ENCODE data around the gene PIGN. TPM values are rescaled to one million over a fixed set of nuclear protein-coding genes. Genes with fewer than 3 reads are reported as not detected.
"Not testable (repeated sequence)": the region's sequence is repeated elsewhere in the genome, so short reads cannot be mapped to it uniquely, and the experiment has no call there.

Gene PIGN
- total RNA-seq, 4 donors from 2014 or later = 10.6 to 16.9 (median 12.4) TPM

DNA sequence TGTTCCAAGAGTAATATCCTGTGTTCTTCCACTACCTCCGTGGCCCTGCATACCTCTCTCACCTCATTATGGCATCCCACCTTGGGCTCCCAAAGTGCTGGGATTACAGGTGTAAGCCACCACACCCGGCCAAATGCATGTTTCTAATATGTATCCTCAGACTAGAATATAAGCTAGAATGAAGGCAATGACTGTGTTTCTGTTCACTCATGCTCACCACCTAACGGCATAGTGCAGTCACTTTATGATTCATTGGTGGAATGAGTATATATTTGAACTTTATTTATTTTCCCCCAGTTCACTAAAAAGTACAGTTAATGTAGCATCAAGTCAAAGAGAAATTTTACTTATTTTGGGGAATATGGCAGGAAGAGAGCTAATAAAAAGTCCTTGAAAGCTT lies 11.3 kb downstream of the PIGN start:
- H3K9me3 ChIP-seq = no peaks in the 10 kb centered on the region
- H3K27me3 ChIP-seq = no peaks in the 10 kb centered on the region
- H3K4me3 ChIP-seq = no peak overlapping the region
- intact Hi-C loops (cut with DNase I) = no loop called here
- DNase-seq (ENCODE audit: extremely low spot score) = no peak
- 88% methylated on average over 3 of the region's 3 CpGs for WGBS
- TF ChIP-seq POLR2A (IDR thresholded peaks at IDR 0.05; ENCODE audit: low read depth) = no peak
- no peak for TF ChIP-seq EP300 (IDR thresholded peaks at IDR 0.05)
- no peak for TF ChIP-seq POLR2AphosphoS5 (IDR thresholded peaks at IDR 0.05)
- H3K27ac ChIP-seq (replicated peaks in 1 of 4) = no peak overlapping the region
- no peaks in the 10 kb centered on the region for H3K36me3 ChIP-seq
- H3K4me1 ChIP-seq = no peaks in the 10 kb centered on the region

DNA sequence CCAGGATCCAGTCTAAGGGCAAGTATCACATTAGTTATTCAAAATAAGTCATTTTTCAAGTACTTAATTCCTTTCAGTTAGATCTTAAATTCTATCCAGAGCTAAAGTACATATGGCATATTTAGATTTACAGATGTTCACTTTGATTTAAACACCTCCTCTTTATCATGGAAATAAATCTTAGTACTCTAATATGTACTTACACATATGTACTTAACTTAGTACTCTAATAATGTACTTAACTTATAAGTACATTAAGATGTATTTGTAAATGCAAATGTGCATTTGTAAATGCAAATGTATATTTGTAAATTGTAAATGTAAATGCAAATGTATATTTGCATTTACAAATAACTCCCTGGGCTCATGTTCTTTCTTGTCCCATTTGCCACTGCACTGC lies 14.6 kb downstream of the PIGN start:
- intact Hi-C loops (cut with DNase I) = no loop called here
- Histone ChIP-seq H3K27ac (replicated peaks in 1 of 4) (no peak overlapping the region), H3K4me1 (no peaks in the 10 kb centered on the region)

DNA sequence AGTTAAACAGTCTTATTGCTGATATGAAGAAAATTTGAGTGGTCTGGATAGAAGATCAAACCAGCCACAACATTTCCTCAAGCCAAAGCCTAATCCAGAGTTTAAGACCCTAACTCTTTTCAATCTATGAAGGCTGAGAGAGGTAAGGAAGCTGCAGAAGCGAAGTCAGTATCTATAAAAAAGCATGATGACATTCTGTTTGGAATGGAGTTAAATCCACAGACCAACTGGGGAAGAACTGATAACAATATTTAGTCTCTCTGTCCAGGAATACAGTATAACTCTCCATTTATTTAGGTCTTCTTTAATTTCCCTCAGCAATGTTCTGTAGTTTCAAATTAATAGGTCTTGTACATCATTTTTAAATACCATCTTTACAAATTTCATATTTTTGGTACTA lies 16.0 kb downstream of the PIGN start:
- TF ChIP-seq POLR2AphosphoS5 (IDR thresholded peaks at IDR 0.05) (no peak), EP300 (IDR thresholded peaks at IDR 0.05) (no peak), POLR2A (IDR thresholded peaks at IDR 0.05; ENCODE audit: low read depth) (no peak)
- TF ChIP-seq, protein P1, sequence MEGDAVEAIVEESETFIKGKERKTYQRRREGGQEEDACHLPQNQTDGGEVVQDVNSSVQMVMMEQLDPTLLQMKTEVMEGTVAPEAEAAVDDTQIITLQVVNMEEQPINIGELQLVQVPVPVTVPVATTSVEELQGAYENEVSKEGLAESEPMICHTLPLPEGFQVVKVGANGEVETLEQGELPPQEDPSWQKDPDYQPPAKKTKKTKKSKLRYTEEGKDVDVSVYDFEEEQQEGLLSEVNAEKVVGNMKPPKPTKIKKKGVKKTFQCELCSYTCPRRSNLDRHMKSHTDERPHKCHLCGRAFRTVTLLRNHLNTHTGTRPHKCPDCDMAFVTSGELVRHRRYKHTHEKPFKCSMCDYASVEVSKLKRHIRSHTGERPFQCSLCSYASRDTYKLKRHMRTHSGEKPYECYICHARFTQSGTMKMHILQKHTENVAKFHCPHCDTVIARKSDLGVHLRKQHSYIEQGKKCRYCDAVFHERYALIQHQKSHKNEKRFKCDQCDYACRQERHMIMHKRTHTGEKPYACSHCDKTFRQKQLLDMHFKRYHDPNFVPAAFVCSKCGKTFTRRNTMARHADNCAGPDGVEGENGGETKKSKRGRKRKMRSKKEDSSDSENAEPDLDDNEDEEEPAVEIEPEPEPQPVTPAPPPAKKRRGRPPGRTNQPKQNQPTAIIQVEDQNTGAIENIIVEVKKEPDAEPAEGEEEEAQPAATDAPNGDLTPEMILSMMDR (IDR thresholded peaks at IDR 0.05) = no peak
- 96% methylated on average over 1 of the region's 1 CpG for WGBS

More for the DNA sequence above, 14.6 kb downstream of the PIGN start:
- DNase-seq (ENCODE audit: extremely low spot score) = no peak
- Histone ChIP-seq H3K9me3 (no peaks in the 10 kb centered on the region), H3K36me3 (no peaks in the 10 kb centered on the region), H3K27me3 (no peaks in the 10 kb centered on the region), H3K4me3 (no peak overlapping the region)
- no peak for TF ChIP-seq POLR2AphosphoS5 (IDR thresholded peaks at IDR 0.05)
- TF ChIP-seq EP300 (IDR thresholded peaks at IDR 0.05) = no peak

DNA sequence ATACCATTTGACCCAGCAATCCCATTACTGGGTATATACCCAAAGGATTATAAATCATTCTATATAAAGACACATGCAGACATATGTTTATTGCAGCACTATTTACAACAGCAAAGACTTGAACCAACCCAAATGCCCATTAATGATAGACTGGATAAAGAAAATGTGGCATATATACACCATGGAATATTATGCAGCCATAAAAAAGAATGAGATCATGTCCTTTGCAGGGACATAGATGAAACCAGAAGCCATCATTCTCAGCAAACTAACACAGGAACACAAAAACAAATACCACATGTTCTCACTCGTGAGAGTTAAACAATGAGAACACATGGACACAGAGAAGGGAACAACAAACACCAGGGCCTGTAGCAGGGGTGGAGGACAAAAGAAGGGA lies 20.3 kb downstream of the PIGN start:
- 96% methylated on average over 1 of the region's 1 CpG for WGBS
- intact Hi-C loops (cut with DNase I); H3K9me3 ChIP-seq; DNase-seq (ENCODE audit: extremely low spot score); H3K27ac ChIP-seq (replicated peaks in 1 of 4); H3K27me3 ChIP-seq; H3K4me1 ChIP-seq; H3K36me3 ChIP-seq; H3K4me3 ChIP-seq: not testable (repeated sequence)

More for the DNA sequence above, 16.0 kb downstream of the PIGN start:
- H3K36me3 ChIP-seq = no peaks in the 10 kb centered on the region
- intact Hi-C loops (cut with DNase I) = no loop called here
- no peaks in the 10 kb centered on the region for H3K27me3 ChIP-seq
- no peak for DNase-seq (ENCODE audit: extremely low spot score)
- H3K4me1 ChIP-seq = no peaks in the 10 kb centered on the region
- no peak overlapping the region for H3K4me3 ChIP-seq
- H3K9me3 ChIP-seq = no peaks in the 10 kb centered on the region
- H3K27ac ChIP-seq (replicated peaks in 1 of 4) = no peak overlapping the region

DNA sequence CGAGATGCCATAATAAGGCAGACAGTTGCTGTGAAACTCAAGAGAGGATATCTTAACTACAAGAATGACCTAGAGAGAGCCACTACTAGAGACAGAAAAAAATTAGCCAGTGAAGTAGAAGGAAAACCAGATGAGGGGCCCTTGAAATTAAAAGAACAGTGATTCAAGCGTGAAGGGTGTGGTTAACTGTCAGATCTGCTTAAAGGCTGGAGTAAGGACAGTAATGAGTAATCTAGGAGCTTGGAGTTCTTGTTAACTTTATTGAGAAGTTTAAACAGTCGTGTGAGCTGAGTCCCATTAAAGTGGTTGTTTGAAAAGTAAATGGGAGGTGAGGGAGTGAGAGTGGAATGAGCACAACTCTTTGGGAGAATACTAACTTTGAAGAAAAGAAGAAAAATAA lies 21.3 kb downstream of the PIGN start:
- intact Hi-C loops (cut with DNase I) = no loop called here
- TF ChIP-seq POLR2A (IDR thresholded peaks at IDR 0.05; ENCODE audit: low read depth) (no peak), POLR2AphosphoS5 (IDR thresholded peaks at IDR 0.05) (no peak), EP300 (IDR thresholded peaks at IDR 0.05) (no peak)
- TF ChIP-seq, protein P1 (IDR thresholded peaks at IDR 0.05) = no peak
- Histone ChIP-seq H3K4me3 (no peak overlapping the region), H3K27me3 (no peaks in the 10 kb centered on the region), H3K27ac (replicated peaks in 1 of 4) (no peak overlapping the region), H3K4me1 (no peaks in the 10 kb centered on the region), H3K9me3 (no peaks in the 10 kb centered on the region), H3K36me3 (peaks cover 0 to 7% (median 0%) of the 10 kb centered on the region in 4 donors)
- no peak for DNase-seq (ENCODE audit: extremely low spot score)
- WGBS = 92% methylated on average over 3 of the region's 3 CpGs

DNA sequence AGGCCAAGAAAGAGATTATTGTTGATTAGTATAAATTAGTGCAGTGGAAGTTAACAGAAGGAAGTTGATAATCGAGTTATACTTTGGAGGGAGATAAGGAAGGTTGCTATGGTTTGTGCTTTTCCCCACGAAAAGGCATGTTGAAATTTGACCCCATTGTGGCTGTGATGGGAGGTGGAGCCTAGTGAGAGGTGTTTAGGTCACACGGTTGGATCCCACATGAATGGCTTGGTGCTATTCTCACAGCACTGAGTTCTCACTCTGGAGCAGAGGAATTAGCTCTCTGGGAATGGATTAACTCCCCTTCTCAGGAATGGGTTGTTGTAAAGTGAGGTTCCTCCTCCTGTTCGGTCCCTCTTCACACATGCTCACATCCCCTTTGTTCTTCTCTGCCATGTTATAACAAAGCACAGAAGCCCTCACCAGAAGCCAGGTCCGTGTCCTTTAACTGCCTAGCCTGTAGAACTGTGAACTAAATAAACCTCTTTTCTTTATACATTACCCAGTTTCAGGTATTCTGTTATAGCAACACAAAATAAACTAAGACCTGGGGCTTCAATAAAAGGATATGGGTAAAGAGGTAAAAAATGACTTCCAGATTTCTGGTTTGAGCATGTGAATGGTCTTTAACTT lies 21.9 kb downstream of the PIGN start:
- DNase-seq (ENCODE audit: extremely low spot score) = no peak
- 70% methylated on average over 5 of the region's 5 CpGs for WGBS
- TF ChIP-seq POLR2AphosphoS5 (IDR thresholded peaks at IDR 0.05) = no peak
- TF ChIP-seq EP300 (IDR thresholded peaks at IDR 0.05) = no peak
- TF ChIP-seq POLR2A (IDR thresholded peaks at IDR 0.05; ENCODE audit: low read depth) = no peak
- TF ChIP-seq, protein P1 (IDR thresholded peaks at IDR 0.05) = no peak
- H3K36me3 ChIP-seq = peaks cover 0 to 13% (median 0%) of the 10 kb centered on the region in 4 donors
- no peak overlapping the region for H3K27ac ChIP-seq (replicated peaks in 1 of 4)
- H3K4me3 ChIP-seq = no peak overlapping the region
- H3K4me1 ChIP-seq = no peaks in the 10 kb centered on the region
- H3K9me3 ChIP-seq = no peaks in the 10 kb centered on the region
- intact Hi-C loops (cut with DNase I) = no loop called here
- H3K27me3 ChIP-seq = no peaks in the 10 kb centered on the region

Data from esophagus muscularis mucosa (tissue), 4 donors.